H9 (cell line): ENCODE results near the gene C1orf141. TPM values are rescaled to one million over a fixed set of nuclear protein-coding genes. Genes with fewer than 3 reads are reported as not detected.

Experiments used
- DNase-seq: peaks from one replicate; pipeline ENCODE4 v3.0.0-alpha.2; 2017
- H2AFZ ChIP-seq: one replicate; pipeline ENCODE4 v1.6.1; 2013; ENCODE audit warnings: mild to moderate bottlenecking, low read length, control low read depth, moderate library complexity
- H2AK5ac ChIP-seq: 2 replicates; pipeline ENCODE4 v1.6.1; 2013; ENCODE audit warnings: low read length, control low read depth, mixed read lengths; ENCODE audit not compliant: insufficient read length
- H2BK120ac ChIP-seq: one replicate; pipeline ENCODE4 v1.6.1; 2013; ENCODE audit warnings: low read depth, mild to moderate bottlenecking, low read length, control low read depth, inconsistent platforms; ENCODE audit not compliant: poor library complexity, severe bottlenecking
- H2BK12ac ChIP-seq: 2 replicates; pipeline ENCODE4 v1.6.1; 2013; ENCODE audit warnings: low read length, control low read depth, mixed read lengths, low read depth; ENCODE audit not compliant: insufficient read length
- H2BK15ac ChIP-seq: 2 replicates; pipeline ENCODE4 v1.6.1; 2013; ENCODE audit warnings: low read depth, low read length, control low read depth
- H2BK20ac ChIP-seq: one replicate; pipeline ENCODE4 v1.6.1; 2013; ENCODE audit warnings: low read depth, mild to moderate bottlenecking, low read length, control low read depth, inconsistent platforms; ENCODE audit not compliant: poor library complexity, severe bottlenecking
- H2BK5ac ChIP-seq: 2 replicates; pipeline ENCODE4 v1.6.1; 2013; ENCODE audit warnings: low read length, control low read depth, mixed read lengths; ENCODE audit not compliant: insufficient read length
- H3K14ac ChIP-seq: 2 replicates; pipeline ENCODE4 v1.6.1; 2013; ENCODE audit warnings: low read length, control low read depth; ENCODE audit not compliant: insufficient read depth
- H3K18ac ChIP-seq: 2 replicates; pipeline ENCODE4 v1.6.1; 2013; ENCODE audit warnings: low read depth, mild to moderate bottlenecking, mixed read lengths, low read length, control low read depth; ENCODE audit not compliant: insufficient read length
- H3K23ac ChIP-seq: 2 replicates; pipeline ENCODE4 v1.6.1; 2013; ENCODE audit warnings: low read length, control low read depth, mixed read lengths, low read depth; ENCODE audit not compliant: insufficient read length
- H3K23me2 ChIP-seq: 2 replicates; pipeline ENCODE4 v1.6.1; 2013; ENCODE audit warnings: low read depth, mild to moderate bottlenecking, mixed read lengths, low read length, control low read depth; ENCODE audit not compliant: insufficient read length, poor library complexity, severe bottlenecking
- H3K27ac ChIP-seq: 2 replicates; pipeline ENCODE4 v1.5.1; 2013; ENCODE audit warnings: low read length, control low read depth, mixed read lengths, low read depth; ENCODE audit not compliant: insufficient read length
- H3K27me3 ChIP-seq: 2 replicates; pipeline ENCODE4 v1.6.1; 2013; ENCODE audit warnings: low read length, control low read depth, inconsistent platforms; ENCODE audit not compliant: insufficient read depth
- H3K4ac ChIP-seq: 2 replicates; pipeline ENCODE4 v1.6.1; 2013; ENCODE audit warnings: low read depth, mild to moderate bottlenecking, control low read depth, inconsistent platforms, low read length, moderate library complexity
- H3K4me1 ChIP-seq: 2 replicates; pipeline ENCODE4 v1.6.1; 2013; ENCODE audit warnings: low read length, control low read depth, inconsistent platforms; ENCODE audit not compliant: insufficient read depth
- H3K4me2 ChIP-seq: 2 replicates; pipeline ENCODE4 v1.6.1; 2013; ENCODE audit warnings: low read length, control low read depth, mixed read lengths; ENCODE audit not compliant: insufficient read length, insufficient read depth
- H3K56ac ChIP-seq: 2 replicates; pipeline ENCODE4 v1.6.1; 2013; ENCODE audit warnings: low read depth, mild to moderate bottlenecking, mixed read lengths, low read length, control low read depth; ENCODE audit not compliant: insufficient read length
- H3K79me1 ChIP-seq: 2 replicates; pipeline ENCODE4 v1.6.1; 2013; ENCODE audit warnings: low read depth, mild to moderate bottlenecking, moderate library complexity, low read length, control low read depth, inconsistent platforms; ENCODE audit not compliant: insufficient read depth, poor library complexity, severe bottlenecking
- H3K79me2 ChIP-seq: 2 replicates; pipeline ENCODE4 v1.6.1; 2013; ENCODE audit warnings: low read length, control low read depth, inconsistent platforms; ENCODE audit not compliant: insufficient read depth
- H3K9ac ChIP-seq: 2 replicates; pipeline ENCODE4 v1.6.1; 2013; ENCODE audit warnings: low read length, control low read depth, mixed read lengths; ENCODE audit not compliant: insufficient read length; ENCODE audit errors: extremely low read depth
- H3K9me3 ChIP-seq: one replicate; pipeline ENCODE4 v1.6.1; 2013; ENCODE audit warnings: low read depth, low read length, inconsistent platforms; ENCODE audit not compliant: control insufficient read depth
- H3T11ph ChIP-seq: one replicate; pipeline ENCODE4 v1.6.1; 2013; ENCODE audit warnings: mild to moderate bottlenecking, low read length, control low read depth, inconsistent platforms
- H4K20me1 ChIP-seq: one replicate; pipeline ENCODE4 v1.6.1; 2013; ENCODE audit not compliant: control insufficient read depth, insufficient read length, insufficient read depth
- H4K5ac ChIP-seq: 2 replicates; pipeline ENCODE4 v1.6.1; 2013; ENCODE audit warnings: low read depth, mild to moderate bottlenecking, mixed read lengths, low read length, control low read depth; ENCODE audit not compliant: insufficient read length
- H4K8ac ChIP-seq: replicated peaks from 2 replicates; pipeline ENCODE4 v1.6.1; 2013; ENCODE audit warnings: low read length, control low read depth, mixed read lengths, low read depth; ENCODE audit not compliant: insufficient read length
- H4K91ac ChIP-seq: 2 replicates; pipeline ENCODE4 v1.6.1; 2013; ENCODE audit warnings: low read depth, mild to moderate bottlenecking, moderate library complexity, mixed read lengths, low read length, control low read depth; ENCODE audit not compliant: insufficient read length
- H3K27ac Mint-ChIP-seq, 3 experiments: 2 replicates in 2 of 3; 3 replicates in 1 of 3; pipeline ENCODE4 v1.8.0; 2020 to 2021; ENCODE audit warnings: mixed read lengths in 3 of 3, mild to moderate bottlenecking in 1 of 3, moderate library complexity in 1 of 3
- H3K27me3 Mint-ChIP-seq: 2 replicates; pipeline ENCODE4 v1.8.0; 2021; ENCODE audit warnings: low read depth, mild to moderate bottlenecking, moderate library complexity, mixed read lengths
- H3K36me3 Mint-ChIP-seq, 3 experiments: 2 replicates in 2 of 3; 3 replicates in 1 of 3; pipeline ENCODE4 v1.8.0; 2020 to 2021; ENCODE audit warnings: low read depth in 3 of 3, mixed read lengths in 3 of 3; ENCODE audit not compliant: insufficient read depth in 1 of 3
- H3K4me1 Mint-ChIP-seq, 2 experiments: 2 replicates each; pipeline ENCODE4 v1.8.0; 2020; ENCODE audit warnings: mixed read lengths in 2 of 2
- H3K4me3 Mint-ChIP-seq, 2 experiments: 2 replicates in 1 of 2; 3 replicates in 1 of 2; pipeline ENCODE4 v1.8.0; 2020 to 2021; ENCODE audit warnings: mild to moderate bottlenecking in 2 of 2, mixed read lengths in 2 of 2, moderate library complexity in 1 of 2
- H3K9me3 Mint-ChIP-seq, 2 experiments: 2 replicates in 1 of 2; 3 replicates in 1 of 2; pipeline ENCODE4 v1.8.0; 2020; ENCODE audit warnings: mild to moderate bottlenecking in 2 of 2, mixed read lengths in 2 of 2, moderate library complexity in 1 of 2
- CTCF ChIP-seq: fragments of 200-600 bp; sonication (generic); conservative IDR thresholded peaks from 3 replicates; pipeline ENCODE4 v1.8.0; 2021; ENCODE audit warnings: antibody characterized with exemption, mild to moderate bottlenecking
- WGBS: extraction: QIAGEN DNeasy Blood & Tissue Kit; methylation state at CpG from one replicate; pipeline ENCODE4 v1.1.7; 2013; ENCODE audit warnings: missing lambda C conversion rate, low lambda C conversion rate, mixed read lengths; ENCODE audit not compliant: insufficient read length; ENCODE audit errors: extremely low coverage; 5-methylcytosine and 5-hydroxymethylcytosine counted together
- total RNA-seq: library from RNA; stranded (reverse); gene quantifications from 2 replicates; pipeline ENCODE4 v1.2.1, GENCODE V29; 2021

Gene C1orf141
- total RNA-seq, 1 experiment from 2014 or later: not detected

DNA sequence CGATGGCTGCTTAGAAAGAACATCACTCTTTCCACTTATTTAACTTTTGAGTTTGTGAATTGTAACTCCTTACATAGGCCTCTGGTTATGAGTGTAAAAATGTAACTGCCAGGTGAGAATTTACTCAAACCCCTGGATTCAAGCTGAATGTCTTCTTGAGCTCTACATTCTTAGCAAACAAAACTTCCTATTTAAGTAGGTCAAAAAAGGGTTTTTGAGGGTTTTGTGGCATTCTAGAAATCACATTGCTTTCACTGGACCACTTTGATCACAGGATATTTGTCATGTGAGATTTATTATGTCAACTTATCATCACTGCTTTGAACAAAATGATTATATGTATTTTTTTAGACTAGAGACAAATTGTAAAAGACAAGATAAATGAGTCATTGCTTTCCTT lies 37.2 kb upstream of the C1orf141 start:
- H3K36me3 Mint-ChIP-seq: no peaks in the 10 kb centered on the region
- H3K79me1 ChIP-seq: no peaks in the 10 kb centered on the region

More for the DNA sequence above, 37.2 kb upstream of the C1orf141 start:
- Histone ChIP-seq H4K8ac (no peak overlapping the region), H3K56ac (no peak overlapping the region), H3K4ac (no peak overlapping the region), H2BK20ac (no peak overlapping the region), H2BK15ac (no peak overlapping the region), H3K23ac (no peak overlapping the region), H4K5ac (no peak overlapping the region), H3K79me2 (no peaks in the 10 kb centered on the region), H3K9me3 (no peaks in the 10 kb centered on the region), H3K27ac (no peak overlapping the region), H2BK12ac (no peak overlapping the region), H3T11ph (no peak overlapping the region), H2BK120ac (no peak overlapping the region), H2BK5ac (no peak overlapping the region), H3K27me3 (no peaks in the 10 kb centered on the region), H3K4me2 (no peak overlapping the region), H2AFZ (no peak overlapping the region), H3K9ac (no peak overlapping the region), H4K20me1 (no peaks in the 10 kb centered on the region), H3K14ac (no peak overlapping the region), H2AK5ac (no peak overlapping the region), H3K23me2 (no peaks in the 10 kb centered on the region), H4K91ac (no peak overlapping the region), H3K18ac (no peak overlapping the region), H3K4me1 (no peaks in the 10 kb centered on the region)
- Mint-ChIP-seq H3K9me3 (no peaks in the 10 kb centered on the region), H3K27ac (no peak overlapping the region), H3K27me3 (no peaks in the 10 kb centered on the region; the same call in none of the 2 replicates), H3K4me3 (no peak overlapping the region), H3K4me1 (no peaks in the 10 kb centered on the region)
- no peak for DNase-seq
- WGBS: no CpG with 5 or more reads among the region's 1 CpG
- TF ChIP-seq CTCF: no peak
